Retinal pigment epithelial cell (primary cell): ENCODE results near the gene PHF21B.

Experiments
- DNase-seq: peaks from one replicate; pipeline ENCODE4 v3.0.0-alpha.2; 2010; ENCODE audit warnings: low read depth
- H3K4me3 ChIP-seq: 2 replicates; pipeline ENCODE4 v1.5.1; 2011; ENCODE audit warnings: mild to moderate bottlenecking, low read length, control low read depth, moderate library complexity
- TF ChIP-seq, protein P1 (sequence below): conservative IDR thresholded peaks from 2 replicates; pipeline ENCODE4 v1.5.1; 2011; ENCODE audit warnings: low read depth, low read length, control low read depth, inconsistent platforms

PHF21B gene

DNA sequence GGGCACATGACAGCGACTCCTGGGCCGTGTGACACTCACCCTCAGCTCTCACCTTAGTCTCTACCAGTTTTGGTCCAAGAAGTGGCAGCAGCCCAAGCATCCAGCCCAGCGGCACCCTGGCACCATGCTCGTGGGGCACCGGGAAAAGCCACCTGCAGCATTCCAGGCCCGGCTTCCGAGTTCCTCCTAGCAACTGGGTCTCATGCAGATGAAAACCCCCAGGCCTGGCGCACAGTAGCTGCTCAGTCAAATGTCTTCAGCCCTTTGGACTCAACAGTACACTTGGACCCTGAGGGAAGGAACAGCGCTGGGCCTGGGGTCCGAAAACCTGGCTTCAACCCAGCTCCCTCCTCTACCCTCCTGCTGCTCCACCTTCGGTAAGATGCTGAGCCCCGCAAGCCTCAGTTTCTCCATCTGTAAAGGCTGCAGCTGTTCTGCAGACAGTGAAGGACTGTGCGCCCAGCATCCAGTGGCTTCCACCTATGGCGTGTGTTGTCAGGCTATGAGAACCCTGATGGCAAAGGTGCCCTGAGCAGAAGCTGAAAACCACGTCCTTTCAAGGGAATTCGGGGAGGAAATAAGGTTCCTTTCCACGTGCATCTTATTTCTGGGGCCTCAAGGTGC, 66.0 kb downstream of the PHF21B start:
- no peak overlapping the region for H3K4me3 ChIP-seq
- DNase-seq = no peak
- TF ChIP-seq, protein P1, sequence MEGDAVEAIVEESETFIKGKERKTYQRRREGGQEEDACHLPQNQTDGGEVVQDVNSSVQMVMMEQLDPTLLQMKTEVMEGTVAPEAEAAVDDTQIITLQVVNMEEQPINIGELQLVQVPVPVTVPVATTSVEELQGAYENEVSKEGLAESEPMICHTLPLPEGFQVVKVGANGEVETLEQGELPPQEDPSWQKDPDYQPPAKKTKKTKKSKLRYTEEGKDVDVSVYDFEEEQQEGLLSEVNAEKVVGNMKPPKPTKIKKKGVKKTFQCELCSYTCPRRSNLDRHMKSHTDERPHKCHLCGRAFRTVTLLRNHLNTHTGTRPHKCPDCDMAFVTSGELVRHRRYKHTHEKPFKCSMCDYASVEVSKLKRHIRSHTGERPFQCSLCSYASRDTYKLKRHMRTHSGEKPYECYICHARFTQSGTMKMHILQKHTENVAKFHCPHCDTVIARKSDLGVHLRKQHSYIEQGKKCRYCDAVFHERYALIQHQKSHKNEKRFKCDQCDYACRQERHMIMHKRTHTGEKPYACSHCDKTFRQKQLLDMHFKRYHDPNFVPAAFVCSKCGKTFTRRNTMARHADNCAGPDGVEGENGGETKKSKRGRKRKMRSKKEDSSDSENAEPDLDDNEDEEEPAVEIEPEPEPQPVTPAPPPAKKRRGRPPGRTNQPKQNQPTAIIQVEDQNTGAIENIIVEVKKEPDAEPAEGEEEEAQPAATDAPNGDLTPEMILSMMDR = no peak

DNA sequence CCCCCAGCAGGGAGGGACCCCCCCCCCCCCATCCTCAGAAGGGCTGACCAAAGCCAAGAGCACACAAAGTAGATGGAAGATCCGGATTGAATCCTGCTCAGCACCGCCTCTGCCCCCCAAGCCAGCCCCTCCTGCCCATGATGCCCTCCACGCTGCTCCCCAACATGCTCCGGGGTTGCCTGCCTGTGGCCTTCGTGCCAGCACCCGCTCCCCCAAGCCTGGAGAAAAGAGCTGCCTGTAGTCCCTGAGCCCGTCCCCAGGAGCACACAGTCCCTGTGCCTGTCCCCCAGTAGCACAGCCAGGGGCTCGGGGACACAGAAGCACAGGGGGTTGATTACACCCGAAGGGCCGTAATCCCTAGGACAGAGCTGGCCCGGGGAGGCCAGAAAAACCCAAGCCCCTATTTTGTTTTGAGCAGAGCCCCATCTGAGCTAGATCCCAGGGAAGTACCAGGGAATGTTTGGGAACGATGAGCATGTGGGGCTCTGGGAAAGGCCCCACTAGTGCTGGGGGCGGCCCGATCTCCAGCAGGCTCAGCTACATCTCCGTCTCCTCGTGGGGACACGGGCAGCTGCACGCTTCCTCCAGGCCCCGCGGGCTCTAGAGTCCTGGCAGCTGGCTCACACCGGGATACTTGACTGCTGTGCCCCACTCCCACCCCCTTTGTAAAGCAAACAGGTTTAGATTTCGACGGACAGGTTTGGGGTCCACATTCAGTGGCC, 66.7 kb downstream of the PHF21B start:
- DNase-seq = no peak
- no peak overlapping the region for H3K4me3 ChIP-seq
- TF ChIP-seq, protein P1 = no peak

- no peak for DNase-seq
Measured at GRCh38 chr22:44942056-44942455, 67.7 kb downstream of the PHF21B start.

GRCh38 chr22:44941207-44941606, 68.6 kb downstream of the PHF21B start:
- TF ChIP-seq, protein P1 = no peak
- no peak overlapping the region for H3K4me3 ChIP-seq
- DNase-seq = no peak

More at GRCh38 chr22:44942056-44942455, 67.7 kb downstream of the PHF21B start:
- TF ChIP-seq, protein P1 = no peak
- H3K4me3 ChIP-seq = no peak overlapping the region

DNA sequence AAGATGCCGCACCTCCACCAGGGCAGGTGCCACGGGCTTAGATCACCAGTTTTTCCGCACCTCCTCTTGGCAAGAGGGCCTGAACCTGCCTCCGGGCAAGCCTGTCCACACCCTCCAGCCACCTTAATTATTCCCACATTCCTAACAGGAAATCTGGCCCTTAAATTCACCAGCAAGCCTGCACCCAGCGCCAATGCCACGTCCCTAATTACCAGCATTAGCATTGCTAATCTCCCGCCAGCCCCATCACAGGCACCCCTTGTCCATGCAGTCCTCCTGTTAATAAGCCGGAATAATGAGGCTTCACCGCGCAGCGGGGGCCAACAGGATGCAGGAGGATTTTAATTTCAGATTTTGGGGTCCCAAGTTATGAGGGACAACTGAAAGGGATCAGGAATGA, 69.7 kb downstream of the PHF21B start:
- no peak for DNase-seq
- no peak overlapping the region for H3K4me3 ChIP-seq
- TF ChIP-seq, protein P1 = no peak

DNA sequence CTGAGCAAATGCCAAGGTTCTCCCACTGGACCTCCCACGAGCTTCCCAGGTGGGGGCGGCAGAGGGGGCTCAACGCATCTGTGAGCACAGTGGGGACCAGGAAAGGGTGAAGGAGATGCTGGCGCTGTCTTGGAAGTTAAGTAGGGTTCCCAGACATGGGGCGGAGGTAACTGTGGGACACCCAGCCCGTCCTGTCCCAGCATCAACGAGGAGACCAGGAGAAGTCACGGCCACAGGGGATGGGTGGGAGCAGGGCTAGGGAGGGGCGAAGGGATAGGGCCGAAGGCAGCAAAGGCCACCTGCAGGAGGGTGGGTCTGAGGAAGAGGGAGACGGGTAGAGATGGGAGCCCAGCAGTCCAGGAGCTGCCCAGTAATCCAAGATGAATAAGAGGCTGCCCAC, 70.4 kb downstream of the PHF21B start:
- no peak overlapping the region for H3K4me3 ChIP-seq
- no peak for DNase-seq
- TF ChIP-seq, protein P1 = no peak

DNA sequence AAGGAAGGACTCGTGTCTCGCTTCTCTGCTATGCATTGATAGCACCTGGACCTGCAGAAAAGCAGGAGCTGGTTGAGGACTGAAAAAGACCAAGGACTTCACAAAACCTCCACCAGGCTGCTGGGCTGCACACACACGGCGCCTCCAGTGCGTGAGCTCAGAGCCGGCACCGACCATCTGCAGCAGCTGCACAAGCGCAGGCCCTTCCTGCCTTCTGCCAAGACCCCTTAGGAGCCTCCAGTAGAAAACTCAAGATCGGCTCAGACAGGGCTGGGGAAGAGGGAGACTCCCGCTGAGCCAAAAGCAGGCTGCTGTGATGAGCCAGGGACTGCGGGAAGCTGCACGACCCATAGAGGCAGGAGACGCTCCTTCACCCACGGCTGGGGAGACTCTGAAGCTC, 70.9 kb downstream of the PHF21B start:
- TF ChIP-seq, protein P1 = no peak
- DNase-seq = no peak
- no peak overlapping the region for H3K4me3 ChIP-seq
